ENCODE data around the gene HSPB7. TPM values are rescaled to one million over a fixed set of nuclear protein-coding genes. Genes with fewer than 3 reads are reported as not detected.

HSPB7 gene
- 10 to 100 TPM in 2 of 3 donors, 1 to 10 TPM in 1; 1.5 to 78.0 (median 13.0) TPM for total RNA-seq
- long read RNA-seq, donor 1, transcript HSPB7-201 (3 exons, 2,892 nt): major isoform, 39 of 56 reads
- long read RNA-seq, donor 1, partial matches to known transcripts: 0 of 56 reads
- long read RNA-seq, donor 1, other reads (novel, unspliced or antisense): 10 of 56 reads
- long read RNA-seq, donor 2, partial matches to known transcripts: 1 of 1 reads
- long read RNA-seq, donor 2, other reads (novel, unspliced or antisense): 0 of 1 reads

- Histone ChIP-seq H3K4me3 (no peak within 1 kb of the TSS), H3K4me1 (ENCODE audit: low read depth) (peaks cover 12% of the 10 kb centered on the region)
Measured at GRCh38 chr1:16017461-16018303, at the start of gene HSPB7. Gene HSPB7 (minus strand): TSS chr1:16018043. CDS start chr1:16017963, 80 bp downstream.

GRCh38 chr1:16067127-16067768 lies 49.4 kb upstream of the HSPB7 start:
- Histone ChIP-seq H3K9me3 (no peaks in the 10 kb centered on the region), H3K4me3 (no peak overlapping the region), H3K36me3 (ENCODE audit: low read depth) (no peaks in the 10 kb centered on the region), H3K4me1 (ENCODE audit: low read depth) (no peaks in the 10 kb centered on the region)
- TF ChIP-seq CTCF (IDR thresholded peaks at IDR 0.05): no peak
- DNase-seq: peak; percentile 48 to 70 (median 67)
- intact Hi-C loops (cut with DNase I, micrococcal nuclease): no loop called here
- peak; percentile 86 for ATAC-seq

More at GRCh38 chr1:16017461-16018303, at the start of gene HSPB7:
- TF ChIP-seq CTCF (IDR thresholded peaks at IDR 0.05): no peak
- H3K36me3 ChIP-seq (ENCODE audit: low read depth): no peaks in the 10 kb centered on the region
- DNase-seq: peak; percentile 47 to 70 (median 60)
- intact Hi-C loops (cut with DNase I, micrococcal nuclease): no loop called here
- peak; percentile 2 for ATAC-seq
- H3K9me3 ChIP-seq: no peaks in the 10 kb centered on the region

- no peak for TF ChIP-seq CTCF (IDR thresholded peaks at IDR 0.05)
- Histone ChIP-seq H3K9me3 (no peaks in the 10 kb centered on the region), H3K4me3 (no peak overlapping the region), H3K36me3 (ENCODE audit: low read depth) (no peaks in the 10 kb centered on the region), H3K4me1 (ENCODE audit: low read depth) (no peaks in the 10 kb centered on the region)
- ATAC-seq (no peak), DNase-seq (no peak)
- intact Hi-C loops (cut with DNase I, micrococcal nuclease): no loop called here
Measured at GRCh38 chr1:16066245-16066644, 48.4 kb upstream of the HSPB7 start.

GRCh38 chr1:16065269-16065576 lies 47.4 kb upstream of the HSPB7 start:
- intact Hi-C loops (cut with DNase I, micrococcal nuclease): no loop called here
- no peak for ATAC-seq

More at GRCh38 chr1:16065269-16065576, 47.4 kb upstream of the HSPB7 start:
- H3K9me3 ChIP-seq: no peaks in the 10 kb centered on the region
- no peak overlapping the region for H3K4me3 ChIP-seq
- TF ChIP-seq CTCF (IDR thresholded peaks at IDR 0.05): no peak
- DNase-seq: no peak
- no peaks in the 10 kb centered on the region for H3K36me3 ChIP-seq (ENCODE audit: low read depth)
- H3K4me1 ChIP-seq (ENCODE audit: low read depth): no peaks in the 10 kb centered on the region
